HG03520 (cell line): Measurements from ENCODE around the gene HDAC4.

ENCODE experiments used
- ATAC-seq: cut with Tn5 transposase; IDR thresholded peaks from one replicate; pipeline ENCODE4 v1.9.1; 2021; ENCODE audit warnings: mild to moderate bottlenecking, moderate library complexity; ENCODE audit not compliant: unreplicated experiment

Gene HDAC4

DNA sequence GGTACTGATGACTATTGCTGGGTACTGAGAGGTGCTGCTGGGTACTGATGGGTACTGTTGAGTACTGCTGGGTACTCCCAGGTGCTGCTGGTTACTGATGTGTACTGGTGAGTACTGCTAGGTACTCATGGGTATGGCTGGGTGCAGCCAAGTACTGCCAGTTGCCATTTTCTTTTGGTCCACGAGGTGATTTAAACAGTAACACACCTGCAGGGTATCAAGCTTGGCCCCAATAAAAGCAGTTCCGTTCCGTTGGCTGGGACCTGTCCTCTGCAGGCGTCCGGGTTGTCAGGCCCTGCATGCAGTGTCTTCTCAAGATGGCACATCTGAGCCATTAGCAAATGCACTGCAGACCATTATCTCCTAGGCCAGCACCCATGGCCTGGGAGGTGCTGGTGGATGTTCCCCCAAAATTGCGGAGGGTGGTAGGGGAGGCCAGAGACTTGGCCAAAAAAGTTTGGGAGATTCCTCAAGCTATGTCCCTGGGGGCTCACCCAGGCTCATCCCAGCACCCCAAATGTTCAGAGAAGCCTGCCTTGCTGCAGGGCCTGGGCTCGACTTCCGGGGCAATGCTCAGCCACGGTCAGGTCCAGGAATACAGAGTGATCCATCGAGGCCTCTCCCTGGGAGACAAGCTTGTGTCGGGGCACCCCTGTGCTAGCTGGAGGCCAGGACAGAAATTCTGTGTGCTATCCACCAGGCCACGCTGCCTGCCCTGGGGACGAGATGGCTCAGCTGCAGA is 387.7 kb downstream of the HDAC4 start:
- no peak for ATAC-seq

DNA sequence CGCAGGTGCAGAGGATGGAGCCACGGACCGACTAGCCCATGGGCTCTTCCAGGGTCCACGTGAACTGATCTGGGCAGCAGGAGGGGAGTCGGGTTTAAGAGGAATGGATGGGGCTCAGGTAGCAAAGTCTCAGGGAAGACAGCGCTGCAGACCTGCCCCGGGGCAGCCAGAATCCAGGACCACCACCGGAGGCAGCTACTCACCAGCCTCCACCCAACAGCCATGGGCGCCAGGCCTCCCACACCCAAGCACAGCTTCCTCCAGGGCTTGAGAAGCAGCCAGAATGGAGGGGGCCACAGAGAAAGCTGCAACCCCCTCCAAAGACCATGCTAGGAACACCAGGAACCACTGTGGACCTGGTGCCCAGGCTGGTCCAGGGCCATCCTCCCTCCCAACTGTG is 388.6 kb downstream of the HDAC4 start:
- no peak for ATAC-seq

DNA sequence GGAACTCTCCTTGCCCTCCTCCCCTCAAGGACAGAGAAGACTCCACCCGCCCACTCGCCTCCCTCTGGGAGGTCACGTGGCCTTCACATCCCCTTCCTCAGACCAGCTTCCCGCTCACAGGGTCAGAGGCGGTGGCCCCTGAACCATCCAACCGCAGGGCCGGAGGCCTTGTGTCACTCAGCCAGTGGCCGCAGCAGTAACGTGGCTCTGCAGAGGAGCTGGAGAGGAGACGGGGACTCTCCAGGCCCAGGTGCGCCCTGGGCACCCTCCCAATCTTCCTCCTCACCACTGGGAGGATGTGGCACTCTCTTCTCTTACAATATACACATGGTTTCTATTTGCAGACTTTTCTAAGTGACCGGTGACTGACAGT is 391.2 kb downstream of the HDAC4 start:
- no peak for ATAC-seq

DNA sequence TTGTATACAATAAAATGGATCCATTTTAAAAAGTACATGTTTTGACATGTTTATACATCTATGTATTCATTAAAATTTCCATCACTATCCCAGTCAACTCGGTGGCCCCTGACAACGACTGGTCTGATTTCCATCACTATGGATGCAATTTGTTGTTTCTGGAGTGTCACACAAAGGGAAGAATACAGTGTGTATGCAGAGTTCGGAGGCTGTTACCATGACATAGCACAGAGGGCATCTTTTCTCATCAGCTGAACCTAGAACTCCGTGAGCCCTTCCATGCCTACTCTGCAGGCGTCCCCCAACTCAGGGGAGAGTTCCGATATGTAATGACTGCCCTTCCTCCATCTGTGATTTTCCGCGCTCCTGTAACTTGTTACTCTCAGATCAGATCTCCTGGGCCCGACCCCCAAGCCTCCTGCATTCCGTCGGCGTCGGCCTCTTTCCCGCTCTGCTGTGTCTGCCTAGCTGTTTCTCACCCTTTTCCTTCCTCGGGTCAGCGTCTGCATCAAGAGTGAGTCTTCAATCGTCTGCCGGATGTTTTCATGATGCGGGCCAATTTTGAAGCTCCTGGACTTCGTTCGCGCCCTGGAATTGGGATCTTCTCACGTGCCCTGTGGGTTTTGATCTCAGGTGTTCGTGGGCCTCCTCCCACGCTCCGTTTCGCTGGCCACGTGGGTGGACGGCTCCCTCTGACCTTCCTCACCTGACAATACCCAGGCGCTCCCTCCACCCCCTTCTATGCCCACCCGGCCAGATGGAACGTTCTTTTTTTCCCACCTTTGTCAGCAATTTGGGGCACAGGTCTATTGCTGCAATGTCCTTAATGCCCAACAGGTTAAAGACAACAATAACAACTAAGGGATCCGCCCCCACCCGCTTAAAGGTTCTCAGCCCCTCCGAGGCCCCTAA is 391.9 kb downstream of the HDAC4 start:
- no peak for ATAC-seq

DNA sequence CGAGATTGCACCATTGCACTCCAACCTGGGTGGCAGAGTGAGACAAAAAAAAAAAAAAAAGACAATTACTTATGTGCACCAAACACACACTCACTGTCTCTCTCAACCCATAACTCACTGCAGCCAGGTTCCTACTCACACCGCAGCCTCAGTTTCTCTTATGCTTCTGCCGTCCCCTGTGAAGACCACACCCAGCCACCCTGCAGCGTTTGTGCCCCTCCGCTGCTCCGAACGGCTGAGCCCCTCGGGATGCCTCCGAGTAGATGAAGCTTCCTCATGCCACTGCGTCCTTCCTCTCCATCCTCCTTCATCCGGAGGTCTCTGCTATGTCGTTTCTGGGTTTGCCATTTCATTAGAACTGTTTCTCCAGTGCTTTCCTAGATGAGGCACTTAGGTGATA is 392.8 kb downstream of the HDAC4 start:
- no peak for ATAC-seq

DNA sequence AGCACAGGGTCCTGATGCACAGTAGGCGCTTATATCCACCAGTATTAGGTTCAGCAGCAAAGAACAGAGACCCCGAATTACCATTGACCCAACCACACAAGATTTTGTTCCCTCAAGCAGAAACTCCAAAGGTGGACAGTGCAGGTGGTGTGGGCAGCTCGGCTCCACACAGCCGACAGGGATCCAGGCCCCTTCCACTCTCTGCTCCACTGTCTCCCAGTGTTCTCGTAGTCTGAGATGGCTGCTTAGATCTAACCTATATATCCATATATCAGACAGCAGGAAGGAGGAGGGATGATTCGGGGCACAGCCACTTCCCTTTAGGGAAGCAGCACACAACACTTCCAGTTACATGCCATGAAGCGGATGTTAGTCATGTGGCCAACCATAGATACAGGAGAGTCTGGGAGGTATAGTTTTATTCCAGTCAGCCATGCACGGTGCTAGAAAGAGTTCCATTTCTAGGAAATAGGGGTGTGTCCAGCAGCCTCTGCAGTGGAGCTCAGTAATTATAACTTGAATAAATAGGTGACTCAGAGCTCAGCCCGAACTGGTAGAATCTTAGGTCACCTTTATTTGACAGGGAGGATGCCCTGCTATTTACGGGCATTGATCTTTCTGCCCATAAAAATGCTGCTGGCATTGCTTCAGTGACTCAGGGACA is 394.1 kb downstream of the HDAC4 start:
- ATAC-seq = no peak

DNA sequence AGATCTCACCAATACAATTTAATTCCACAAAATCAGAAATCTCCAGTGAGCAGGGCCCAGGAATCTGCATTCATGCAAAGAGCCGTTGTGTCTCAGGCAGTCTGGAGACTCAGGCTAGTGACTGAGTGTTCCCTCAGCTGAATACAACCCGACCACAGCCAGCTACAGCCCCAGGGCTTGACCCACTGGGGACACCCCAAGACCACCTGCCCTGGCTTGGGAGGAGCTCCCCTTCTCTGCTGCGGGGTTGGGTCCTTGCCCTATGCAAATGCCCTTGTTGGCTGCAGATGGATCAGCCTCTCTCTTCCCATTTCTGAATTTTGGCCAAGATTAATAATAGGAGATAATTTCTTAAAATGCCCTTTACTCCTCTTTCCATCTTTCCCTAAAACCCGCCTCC is 395.2 kb downstream of the HDAC4 start:
- no peak for ATAC-seq

DNA sequence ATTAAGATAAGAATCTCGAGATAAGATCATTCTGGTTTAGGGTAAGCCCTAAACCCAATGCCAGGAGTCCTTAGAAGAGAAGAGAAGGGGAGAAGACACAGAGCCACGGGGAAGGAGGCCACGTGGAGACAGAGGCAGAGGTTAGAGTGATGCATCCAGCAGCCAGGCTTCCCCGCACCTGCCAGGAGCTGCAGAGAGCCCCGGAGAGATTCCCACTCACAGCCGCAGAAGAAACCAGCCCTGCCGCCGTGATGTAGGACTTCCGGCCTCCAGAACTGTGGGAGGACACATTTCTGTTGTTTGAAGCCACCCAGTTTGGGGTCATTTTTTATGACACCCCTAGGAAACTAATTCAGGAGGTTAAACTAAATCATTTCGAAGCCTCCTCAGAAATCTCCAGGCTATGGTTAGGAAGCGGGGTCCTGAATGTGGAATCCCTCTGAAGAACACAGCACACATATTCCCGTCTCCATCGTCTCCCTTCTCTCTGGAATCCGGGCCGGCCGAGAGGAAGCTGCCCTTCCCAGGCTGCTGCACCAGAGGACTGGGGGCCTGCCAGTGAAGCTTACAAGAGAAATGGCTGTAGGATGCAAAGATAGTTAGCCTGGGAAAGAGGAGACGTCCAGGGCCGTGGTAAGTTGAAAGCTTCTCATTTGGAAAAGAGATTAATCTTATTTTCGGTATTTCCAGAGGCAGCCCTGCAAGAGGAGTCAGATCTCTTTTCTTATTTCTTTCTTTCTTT is 396.4 kb downstream of the HDAC4 start:
- ATAC-seq = no peak

DNA sequence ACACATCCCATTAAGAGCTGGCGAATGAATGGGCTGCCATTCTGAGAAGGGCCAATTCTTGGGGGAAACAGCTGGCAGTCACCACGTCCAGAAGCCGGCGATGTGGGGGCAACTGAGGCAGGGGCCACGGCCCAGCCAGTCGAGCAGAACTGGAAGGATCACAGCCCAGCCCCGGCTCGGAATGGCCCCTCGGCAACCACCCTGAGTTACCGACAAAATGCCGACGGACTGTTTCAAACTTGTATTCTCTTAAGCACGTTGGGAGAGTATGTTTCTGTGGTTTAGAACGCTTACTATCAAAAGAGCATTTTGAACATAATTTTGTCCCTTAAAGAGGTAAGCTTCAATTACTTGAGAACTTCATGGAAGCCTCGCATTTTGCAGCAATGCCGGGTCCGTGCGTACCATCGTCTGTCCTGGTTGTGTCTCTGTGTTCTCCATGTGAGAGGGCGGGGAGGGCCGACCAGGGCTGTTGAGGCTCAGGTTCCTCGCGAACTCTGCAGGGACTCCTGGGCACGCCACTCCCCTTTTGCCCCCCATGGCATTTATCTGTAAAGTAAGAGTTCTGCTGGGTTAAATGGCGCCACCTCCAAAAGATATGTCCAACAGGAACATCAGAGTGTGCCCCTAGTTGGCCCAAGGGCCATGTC is 397.1 kb downstream of the HDAC4 start:
- no peak for ATAC-seq

DNA sequence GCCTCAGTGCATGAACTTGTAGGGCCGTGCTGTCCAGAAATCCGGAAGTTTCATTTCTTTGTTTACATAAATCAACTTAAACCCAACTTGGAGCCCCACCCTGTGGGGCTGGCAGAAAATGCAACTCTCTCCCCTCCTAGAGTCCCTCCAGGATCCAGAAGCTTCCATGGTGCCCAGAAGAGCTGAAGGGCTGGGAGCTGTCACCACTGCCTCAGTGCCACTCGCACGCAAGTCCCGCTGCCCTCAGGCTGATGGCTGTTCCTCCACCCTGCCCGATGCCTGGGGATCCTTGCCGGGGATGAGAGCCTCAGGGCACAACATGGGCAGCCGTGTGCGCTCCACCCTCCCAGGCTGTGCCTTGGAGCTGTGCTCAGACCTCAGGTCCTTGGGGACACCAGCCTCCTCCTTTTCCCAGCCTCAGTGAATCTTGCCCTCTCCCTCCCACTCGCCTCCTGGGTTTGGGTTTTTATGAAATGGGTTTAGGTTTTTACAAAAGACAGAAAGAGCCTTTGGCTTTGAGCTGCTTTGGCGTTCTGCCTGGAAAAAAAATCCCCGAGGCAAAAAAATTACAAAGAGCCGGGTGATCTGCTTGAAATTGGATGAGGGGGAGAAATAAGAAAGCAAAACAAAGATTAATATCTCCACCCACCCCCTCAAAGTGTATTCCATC is 397.7 kb downstream of the HDAC4 start:
- no peak for ATAC-seq

DNA sequence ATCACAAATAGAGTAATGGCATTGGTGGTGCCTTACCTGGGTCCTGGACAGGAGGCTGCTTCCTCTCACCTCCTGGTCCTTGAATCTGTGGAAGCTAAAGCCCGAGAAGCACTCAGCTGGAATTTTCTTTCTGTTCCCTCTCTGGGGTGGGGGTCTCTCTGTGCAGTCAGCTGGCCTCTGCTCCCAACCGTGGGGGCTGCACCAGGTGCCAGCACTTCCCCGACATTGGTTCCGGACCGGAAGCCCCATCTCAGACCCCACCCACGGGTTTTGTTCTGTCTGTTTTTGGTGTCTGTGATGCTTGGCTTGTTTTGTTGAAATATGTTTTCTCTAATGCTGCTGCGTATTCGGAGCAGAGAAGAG is 398.2 kb downstream of the HDAC4 start:
- ATAC-seq = no peak

DNA sequence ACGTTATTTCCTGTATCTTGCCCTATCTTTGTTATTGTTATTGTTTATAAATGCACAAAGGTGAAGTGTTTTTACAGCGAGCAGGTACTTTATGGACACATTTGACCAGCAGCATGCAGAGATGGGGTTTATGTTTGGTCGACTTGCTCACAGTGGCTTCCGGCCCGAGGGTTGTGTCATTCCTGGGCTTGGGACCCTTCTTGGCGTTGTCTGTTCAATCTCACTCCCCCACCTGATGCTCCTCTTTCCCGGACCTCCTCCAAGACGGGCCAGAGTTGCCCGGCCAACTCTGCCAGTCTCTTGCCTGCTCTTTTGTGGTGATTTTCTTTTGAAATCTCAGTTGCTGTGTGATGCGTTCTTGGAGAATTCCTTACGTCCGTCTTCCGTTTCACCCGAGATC is 399.0 kb downstream of the HDAC4 start:
- no peak for ATAC-seq

DNA sequence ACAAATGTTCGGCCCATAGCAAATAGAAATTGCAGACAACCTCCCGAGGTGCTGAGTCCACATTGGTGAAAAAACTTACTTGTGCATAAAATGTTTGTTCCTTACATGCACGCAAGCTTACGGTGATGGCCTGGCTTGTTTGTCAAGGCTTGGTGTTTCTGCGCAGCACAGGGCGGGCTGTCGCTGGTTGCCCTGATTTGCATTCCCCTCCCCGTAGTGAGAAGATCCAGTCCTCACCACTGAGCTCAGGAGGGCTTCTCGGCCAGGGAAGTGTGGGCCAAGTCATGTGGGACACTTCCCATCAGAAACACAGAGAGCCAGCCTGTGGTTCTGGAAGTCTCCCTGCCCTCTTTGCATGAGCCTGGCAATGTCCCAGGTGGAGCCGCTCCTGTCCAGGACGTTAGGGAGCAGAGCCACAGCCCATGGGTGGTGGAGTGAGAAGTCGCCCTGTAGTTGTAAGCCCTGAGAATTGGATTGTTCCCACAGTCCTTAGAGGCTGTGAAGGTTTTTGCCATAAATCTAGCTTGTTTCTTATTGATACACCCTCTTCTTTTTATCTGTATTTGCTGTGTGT is 400.2 kb downstream of the HDAC4 start:
- ATAC-seq = no peak

DNA sequence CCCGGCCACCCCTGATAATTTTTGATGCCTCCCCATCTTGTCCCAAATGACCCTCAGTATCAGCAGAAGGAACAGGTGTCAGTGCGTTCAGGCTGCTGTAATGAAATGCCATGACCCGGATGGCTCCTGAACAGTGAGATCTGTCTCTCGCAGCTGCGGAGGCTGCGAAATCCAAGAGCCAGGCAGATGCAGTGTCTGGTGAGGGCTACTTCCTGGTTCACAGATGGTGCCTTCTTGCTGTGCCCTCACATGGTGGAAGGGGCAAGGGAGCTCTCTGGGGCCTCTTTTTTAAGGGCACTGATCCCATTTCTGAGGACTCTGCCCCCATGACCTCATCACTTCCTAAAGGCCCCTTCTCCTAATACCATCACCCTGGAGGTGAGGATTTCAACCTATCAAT is 400.7 kb downstream of the HDAC4 start:
- ATAC-seq = no peak

DNA sequence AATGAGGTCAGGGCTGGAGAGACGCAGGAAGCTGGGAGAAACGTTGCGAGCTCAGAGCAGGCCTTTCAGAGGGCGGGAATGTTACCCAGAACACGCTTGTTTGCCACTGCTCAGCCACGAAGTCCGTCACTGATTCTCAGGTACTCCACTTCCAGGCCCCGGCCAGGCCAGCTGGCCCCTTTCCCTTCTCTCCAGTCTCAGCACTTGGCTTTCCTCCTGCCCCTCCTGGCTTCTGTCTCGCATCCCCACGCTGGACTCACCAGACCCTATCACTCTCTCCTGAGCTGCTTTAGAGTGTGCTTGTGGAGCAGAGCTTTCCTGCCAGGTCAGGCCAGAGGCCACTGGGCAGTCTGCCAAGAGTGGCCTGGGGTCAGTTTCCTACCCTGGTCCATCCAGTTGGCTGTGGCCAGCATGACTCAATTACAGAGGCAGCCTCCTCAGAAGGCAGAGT is 401.5 kb downstream of the HDAC4 start:
- ATAC-seq = no peak

DNA sequence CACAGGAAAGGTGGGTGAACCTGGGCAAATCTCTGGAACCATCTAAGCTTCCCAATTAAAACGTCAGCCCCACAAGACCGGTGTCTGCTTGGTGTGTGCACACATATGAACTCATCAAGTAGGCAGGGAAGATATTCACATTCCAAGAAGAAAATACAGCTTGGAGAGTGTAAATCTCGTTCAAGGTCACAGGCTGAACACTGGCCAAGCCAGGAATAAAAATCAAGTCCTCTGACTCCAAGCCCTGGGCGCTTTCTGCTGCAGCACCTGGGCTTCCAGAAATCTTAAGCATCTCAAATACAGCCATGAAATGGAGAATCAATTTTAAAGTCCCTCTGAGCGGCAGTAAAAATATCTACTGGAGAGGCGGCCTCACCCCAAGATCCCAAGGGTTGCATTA is 402.0 kb downstream of the HDAC4 start:
- ATAC-seq = no peak
